Ovary (tissue), 9 donors: Measurements from ENCODE around the gene TFG. TPM values are rescaled to one million over a fixed set of nuclear protein-coding genes. Genes with fewer than 3 reads are reported as not detected.

Experiments
- DNase-seq, 5 donors: peaks; one replicate each; pipeline ENCODE4 v3.0.0-alpha.2; 2019 to 2020
- H3K27ac ChIP-seq, 2 donors: fragments of 200-600 bp; one replicate each; pipeline versions ENCODE4 v1.5.1 to v1.8.0; 2019 to 2022
- H3K27me3 ChIP-seq: fragments of 200-600 bp; one replicate; pipeline ENCODE4 v1.8.0; 2022
- H3K36me3 ChIP-seq: fragments of 200-600 bp; sonication (generic); one replicate; pipeline ENCODE4 v1.5.1; 2019
- H3K4me1 ChIP-seq: one replicate; pipeline ENCODE4 v1.8.1; 2013; ENCODE audit warnings: mild to moderate bottlenecking, moderate library complexity; ENCODE audit not compliant: insufficient read depth
- H3K4me3 ChIP-seq: fragments of 200-600 bp; sonication (generic); one replicate; pipeline ENCODE4 v1.5.1; 2017
- H3K9me3 ChIP-seq, 2 donors: fragments of 200-600 bp in 1 of 2; sonication (generic) in 1 of 2; one replicate each; pipeline versions ENCODE4 v1.5.1 to v1.8.1; 2013 to 2019; ENCODE audit warnings: mild to moderate bottlenecking in 1 of 2, moderate library complexity in 1 of 2
- CTCF ChIP-seq, 3 donors: fragments of 450-650 bp in 2 of 3; fragments of 200-600 bp in 1 of 3; IDR thresholded peaks; one replicate each; pipeline versions ENCODE4 v1.5.1 to v1.8.0; 2016 to 2022; ENCODE audit warnings: antibody characterized with exemption in 3 of 3, mild to moderate bottlenecking in 1 of 3
- EP300 ChIP-seq: sonication (generic); formaldehyde crosslinking; IDR thresholded peaks from one replicate; pipeline ENCODE4 v1.6.1; 2017; ENCODE audit warnings: antibody characterized with exemption
- POLR2A ChIP-seq: fragments of 450-650 bp; IDR thresholded peaks from one replicate; pipeline ENCODE4 v1.6.1; 2017; ENCODE audit warnings: antibody characterized with exemption, mild to moderate bottlenecking, moderate library complexity
- WGBS, 3 donors: extraction: QIAGEN DNeasy Blood & Tissue Kit in 1 of 3; methylation state at CpG; one replicate each; pipeline versions ENCODE4 v1.1.5 to v1.1.7; 2013 to 2017; 5-methylcytosine and 5-hydroxymethylcytosine counted together
- intact Hi-C, 4 donors: fragments of 100-400 bp; cut with DNase I; formaldehyde crosslinking; loops; one replicate each; pipeline versions ENCODE4 v1.11.0 to v1.15.1; 2022 to 2023
- polyA plus RNA-seq, 2 donors: library from polyadenylated mRNA; stranded (reverse); fragments of 200-250 nt in 1 of 2; fragments of 350-450 nt in 1 of 2; fragmentation: Illumina TruSeq in 1 of 2; extraction: RNeasy Lipid Tissue Mini Kit (QIAGEN cat#74804) in 1 of 2; gene quantifications; one replicate each; pipeline ENCODE4 v1.2.3, GENCODE V29; 2013 to 2014
- total RNA-seq, 7 donors: library from RNA; depleted of rRNA in 2 of 7; stranded (reverse); fragments of >200 nt in 2 of 7; fragmentation: NEBNext Ultra II Directional in 3 of 7; extraction: Animal tissue kit (Norgen Biotek cat#: 25700) in 3 of 7; gene quantifications; one replicate each; pipeline versions ENCODE4 v1.1.0 to v1.2.4, GENCODE V29; 2016 to 2023
- donor health status: DM: no; HTN: no; CAD: no; lungs with moderate emphysema.
- donor health status: DM: no; HTN: no; CAD: no.
- donor health status: Bipolar disorder and iron deficiency.
- donor health status: DM: yes; HTN: yes; CAD: no.
- donor health status: DM: no; HTN: no; CAD: no.
- donor health status: DM: yes; HTN: yes; CAD: no.

Gene TFG
- total and polyA plus RNA-seq, 9 donors: 38.5 to 114 (median 64.7) TPM

GRCh38 chr3:100730524-100730923 lies 21.2 kb downstream of the TFG start:
- intact Hi-C loops: no loop called here
- Histone ChIP-seq H3K36me3 (no peaks in the 10 kb centered on the region), H3K4me1 (no peaks in the 10 kb centered on the region), H3K4me3 (no peak overlapping the region), H3K9me3 (no peaks in the 10 kb centered on the region), H3K27ac (no peak overlapping the region), H3K27me3 (no peaks in the 10 kb centered on the region)
- no peak for TF ChIP-seq POLR2A
- no peak for TF ChIP-seq CTCF (IDR thresholded peaks at IDR 0.05)
- TF ChIP-seq EP300: no peak
- WGBS, 3 donors: 82 to 89% (median 86%) methylated on average over 3 of the region's 3 CpGs
- no peak for DNase-seq

- no peaks in the 10 kb centered on the region for H3K27me3 ChIP-seq
- no peaks in the 10 kb centered on the region for H3K4me1 ChIP-seq
- DNase-seq: no peak
- 91 to 92% (median 92%) methylated on average over 3 of the region's 3 CpGs for WGBS, 3 donors
- intact Hi-C loops: no loop called here
- H3K4me3 ChIP-seq: no peak overlapping the region
- H3K36me3 ChIP-seq: no peaks in the 10 kb centered on the region
- H3K27ac ChIP-seq: no peak overlapping the region
- TF ChIP-seq CTCF (IDR thresholded peaks at IDR 0.05) (no peak), POLR2A (no peak), EP300 (no peak)
- no peaks in the 10 kb centered on the region for H3K9me3 ChIP-seq
These were observed 23.1 kb downstream of the TFG start for GRCh38 chr3:100732435-100732834.

DNA sequence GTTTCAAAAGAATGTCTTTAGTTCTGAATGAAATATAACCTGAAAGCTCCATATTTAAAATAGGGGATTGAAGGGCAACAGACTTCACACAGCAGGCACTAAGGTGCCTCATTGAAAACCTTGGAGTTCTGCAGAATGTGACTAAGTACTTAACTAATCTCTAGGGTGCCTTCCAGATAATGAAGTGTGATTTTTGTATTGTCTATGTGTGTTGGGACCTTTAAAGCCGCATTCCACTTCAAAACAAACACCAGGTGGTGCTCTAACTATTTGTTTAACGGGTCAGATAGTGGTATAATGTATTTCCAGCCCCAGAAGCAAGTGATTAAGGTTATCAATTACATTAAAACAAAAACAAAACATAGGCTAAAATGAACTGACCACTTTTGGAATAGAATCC lies 28.0 kb downstream of the TFG start:
- Histone ChIP-seq H3K36me3 (no peaks in the 10 kb centered on the region), H3K4me3 (no peak overlapping the region), H3K27me3 (no peaks in the 10 kb centered on the region), H3K9me3 (no peaks in the 10 kb centered on the region), H3K27ac (no peak overlapping the region), H3K4me1 (no peaks in the 10 kb centered on the region)
- no peak for TF ChIP-seq EP300
- TF ChIP-seq POLR2A: no peak
- no peak for TF ChIP-seq CTCF (IDR thresholded peaks at IDR 0.05)
- intact Hi-C loops: no loop called here
- DNase-seq: no peak
- 11 to 23% (median 15%) methylated on average over 2 of the region's 2 CpGs for WGBS, 3 donors

DNA sequence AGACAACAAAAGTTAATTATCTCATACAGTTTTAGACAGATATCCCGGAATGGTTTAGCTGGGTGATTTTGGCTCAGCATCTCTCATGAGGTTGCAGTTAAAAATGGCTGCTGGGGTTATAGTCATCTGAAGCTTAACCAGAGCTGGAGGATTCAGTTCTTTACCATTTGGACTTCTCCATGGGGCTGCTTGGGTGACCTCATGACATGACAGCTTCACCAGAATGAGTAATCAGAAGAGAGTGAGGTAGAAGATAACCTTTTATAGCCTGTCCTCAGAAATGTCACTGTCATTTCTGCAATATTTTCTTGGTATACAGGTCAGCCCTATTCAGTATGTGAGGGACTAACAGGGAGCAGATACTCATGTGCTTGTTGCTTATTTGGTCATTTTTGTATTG lies 30.9 kb downstream of the TFG start:
- WGBS, 3 donors: 86 to 93% (median 92%) methylated on average over 1 of the region's 1 CpG
- no peaks in the 10 kb centered on the region for H3K27me3 ChIP-seq
- H3K9me3 ChIP-seq: no peaks in the 10 kb centered on the region
- no peaks in the 10 kb centered on the region for H3K4me1 ChIP-seq
- TF ChIP-seq EP300: no peak
- no peak for TF ChIP-seq POLR2A
- no peak for TF ChIP-seq CTCF (IDR thresholded peaks at IDR 0.05)
- DNase-seq: no peak
- no peaks in the 10 kb centered on the region for H3K36me3 ChIP-seq
- H3K4me3 ChIP-seq: no peak overlapping the region
- no peak overlapping the region for H3K27ac ChIP-seq
- intact Hi-C loops: no loop called here

DNA sequence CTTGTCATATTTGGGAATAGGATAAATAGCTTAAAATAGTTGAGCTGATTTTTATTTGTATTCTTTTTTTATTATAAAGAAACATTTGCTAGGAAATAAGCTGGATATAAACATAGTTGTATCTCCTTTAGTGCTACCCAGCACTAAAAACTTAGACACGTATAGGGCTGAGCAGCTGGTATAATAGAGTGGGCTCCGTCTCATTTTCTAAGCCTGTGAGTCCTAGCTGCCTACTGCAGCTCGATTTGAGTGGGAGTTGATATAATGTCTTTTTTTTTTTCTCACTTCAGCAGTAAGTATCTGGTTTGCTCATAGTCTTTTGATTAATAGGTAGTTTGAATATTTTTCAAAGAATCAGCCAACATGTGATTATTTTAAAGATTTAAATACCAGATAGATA lies 34.2 kb downstream of the TFG start:
- Histone ChIP-seq H3K27ac (no peak overlapping the region), H3K9me3 (no peaks in the 10 kb centered on the region), H3K4me3 (no peak overlapping the region), H3K4me1 (no peaks in the 10 kb centered on the region), H3K36me3 (no peaks in the 10 kb centered on the region), H3K27me3 (no peaks in the 10 kb centered on the region)
- intact Hi-C loops: no loop called here
- DNase-seq: no peak
- TF ChIP-seq CTCF (IDR thresholded peaks at IDR 0.05) (no peak), POLR2A (no peak), EP300 (no peak)
- WGBS, 3 donors: 80 to 82% (median 80%) methylated on average over 3 of the region's 3 CpGs
